ENCODE measurements around the gene DLGAP4. TPM values are rescaled to one million over a fixed set of nuclear protein-coding genes. Genes with fewer than 3 reads are reported as not detected.

DLGAP4 gene
- total RNA-seq, 1 experiment from 2014 or later = 40.3 TPM

DNA sequence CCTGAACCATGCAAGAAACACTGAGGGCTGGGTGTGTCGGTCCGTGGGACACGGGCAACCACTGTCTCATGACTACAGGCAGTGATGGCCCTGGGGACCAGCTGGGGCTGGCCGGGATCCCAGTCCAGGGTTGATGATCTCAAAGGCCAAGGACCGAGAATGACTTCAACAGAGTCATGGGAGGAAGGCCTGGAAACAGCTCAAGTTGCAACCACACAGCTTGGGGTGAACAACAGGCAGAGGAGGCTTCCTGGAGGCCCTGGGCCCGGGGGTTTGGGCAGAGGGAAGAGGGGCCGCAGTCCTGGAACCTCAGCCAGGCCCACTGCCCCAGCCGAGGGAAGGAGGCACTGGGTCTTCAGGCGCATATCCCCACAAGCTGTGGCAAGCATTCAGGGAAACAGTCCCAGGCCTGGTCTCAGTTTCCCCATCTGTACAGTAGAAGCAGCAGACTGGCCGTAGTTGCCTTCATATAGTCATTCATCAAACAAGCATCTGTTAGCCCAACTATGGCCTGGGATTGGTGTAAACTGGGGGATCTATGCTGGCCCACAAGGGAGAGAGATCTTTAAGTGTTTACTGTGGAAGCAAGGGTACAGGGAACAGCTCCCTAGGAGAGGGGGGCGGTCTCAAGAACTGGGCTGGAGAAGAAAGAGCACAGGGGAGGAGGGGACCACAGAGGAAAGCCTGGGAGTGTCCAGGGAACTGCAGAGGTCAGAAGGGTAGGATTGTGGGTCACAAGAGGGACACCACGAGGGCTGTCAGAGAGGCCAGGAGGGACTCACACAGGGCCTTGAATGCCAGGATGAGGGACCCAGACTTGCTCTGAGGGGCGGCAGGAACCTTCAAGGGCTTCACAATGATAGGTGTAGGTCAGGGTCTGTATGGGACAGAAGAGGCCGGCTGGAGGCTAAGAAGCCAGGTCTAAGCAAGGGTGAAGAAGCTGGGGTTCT lies 237.3 kb downstream of the DLGAP4 start:
- Histone ChIP-seq H3K79me2 (ENCODE audit: insufficient read depth, low read length) (peaks cover 7% of the 10 kb centered on the region; the same call in 1 of the 2 replicates), H3K4me3 (replicated peaks in 1 of 2; ENCODE audit: low read depth in 1 of 2, low read length in 2 of 2) (no peak overlapping the region), H3K4me2 (ENCODE audit: low read length) (no peak overlapping the region; the same call in 1 of the 2 replicates), H2AFZ (ENCODE audit: low read depth, low read length, poor library complexity, severe bottlenecking) (no peak overlapping the region), H4K20me1 (ENCODE audit: insufficient read depth) (no peaks in the 10 kb centered on the region), H3K36me3 (ENCODE audit: control insufficient read depth in 1 of 2, insufficient read depth in 2 of 2, low read length in 2 of 2) (peaks cover 0 to 5% of the 10 kb centered on the region in 2 experiments; a peak in 1 of 4 replicates), H3K27ac (ENCODE audit: low read depth, low read length) (peak overlapping the region; percentile 87; the same call in 1 of the 2 replicates), H3K9me2 (ENCODE audit: insufficient read depth) (no peaks in the 10 kb centered on the region), H3K4me1 (ENCODE audit: control insufficient read depth in 1 of 2, insufficient read depth in 2 of 2, low read length in 2 of 2) (peaks cover 2 to 24% of the 10 kb centered on the region in 2 experiments; a peak in 3 of 4 replicates), H3K9ac (ENCODE audit: low read length) (no peak overlapping the region), H3K9me3 (ENCODE audit: control insufficient read depth in 1 of 2, insufficient read depth in 1 of 2, low read depth in 1 of 2, low read length in 2 of 2) (no peaks in the 10 kb centered on the region), H3K27me3 (ENCODE audit: insufficient read depth, low read length) (no peaks in the 10 kb centered on the region)
- DNase-seq (ENCODE audit: low read depth, low spot score) = no peak
- intact Hi-C loops (cut with micrococcal nuclease) = no loop called here
- RAD21 ChIA-PET (ENCODE audit: low non-redundant PET in 1 of 2, low total read pairs in 2 of 2, uncharacterized antibody in 2 of 2, unreplicated experiment in 2 of 2) = no interaction called here
- POLR2A ChIA-PET = no interaction called here
- BruUV-seq (replicated peaks) = no TSS peak
- TF ChIP-seq, protein P1, sequence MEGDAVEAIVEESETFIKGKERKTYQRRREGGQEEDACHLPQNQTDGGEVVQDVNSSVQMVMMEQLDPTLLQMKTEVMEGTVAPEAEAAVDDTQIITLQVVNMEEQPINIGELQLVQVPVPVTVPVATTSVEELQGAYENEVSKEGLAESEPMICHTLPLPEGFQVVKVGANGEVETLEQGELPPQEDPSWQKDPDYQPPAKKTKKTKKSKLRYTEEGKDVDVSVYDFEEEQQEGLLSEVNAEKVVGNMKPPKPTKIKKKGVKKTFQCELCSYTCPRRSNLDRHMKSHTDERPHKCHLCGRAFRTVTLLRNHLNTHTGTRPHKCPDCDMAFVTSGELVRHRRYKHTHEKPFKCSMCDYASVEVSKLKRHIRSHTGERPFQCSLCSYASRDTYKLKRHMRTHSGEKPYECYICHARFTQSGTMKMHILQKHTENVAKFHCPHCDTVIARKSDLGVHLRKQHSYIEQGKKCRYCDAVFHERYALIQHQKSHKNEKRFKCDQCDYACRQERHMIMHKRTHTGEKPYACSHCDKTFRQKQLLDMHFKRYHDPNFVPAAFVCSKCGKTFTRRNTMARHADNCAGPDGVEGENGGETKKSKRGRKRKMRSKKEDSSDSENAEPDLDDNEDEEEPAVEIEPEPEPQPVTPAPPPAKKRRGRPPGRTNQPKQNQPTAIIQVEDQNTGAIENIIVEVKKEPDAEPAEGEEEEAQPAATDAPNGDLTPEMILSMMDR (IDR thresholded peaks at IDR 0.05 in 2 of 3, conservative IDR thresholded peaks at IDR 0.05 in 1 of 3; ENCODE audit: borderline replicate concordance in 1 of 3, insufficient read depth in 1 of 3, low read depth in 2 of 3, low read length in 2 of 3) = no peak
- TF ChIP-seq YY1 (IDR thresholded peaks at IDR 0.05; ENCODE audit: extremely low read depth, insufficient replicate concordance, low read depth, low read length) (no peak), TCF7L2 (IDR thresholded peaks at IDR 0.05; ENCODE audit: borderline replicate concordance, extremely low read depth, insufficient read depth, insufficient read length) (no peak), JUND (IDR thresholded peaks at IDR 0.05) (no peak), EZH2phosphoT487 (IDR thresholded peaks at IDR 0.05; ENCODE audit: borderline replicate concordance) (no peak), CEBPB (IDR thresholded peaks at IDR 0.05; ENCODE audit: low read depth) (no peak), EGR1 (IDR thresholded peaks at IDR 0.05; ENCODE audit: low read depth) (no peak), ZNF274 (IDR thresholded peaks at IDR 0.05; ENCODE audit: low read depth, low read length) (no peak), CBX3 (IDR thresholded peaks at IDR 0.05; ENCODE audit: low read depth) (no peak), ELF1 (IDR thresholded peaks at IDR 0.05; ENCODE audit: borderline replicate concordance, low read depth) (no peak), RAD21 (IDR thresholded peaks at IDR 0.05; ENCODE audit: low read depth) (no peak), ZFX (IDR thresholded peaks at IDR 0.05) (no peak), SP1 (IDR thresholded peaks at IDR 0.05; ENCODE audit: low read depth) (no peak), SRF (IDR thresholded peaks at IDR 0.05; ENCODE audit: low read depth) (no peak), POLR2A (IDR thresholded peaks at IDR 0.05; ENCODE audit: borderline replicate concordance, extremely low read depth, insufficient read depth, insufficient read length) (no peak), POLR2AphosphoS5 (IDR thresholded peaks at IDR 0.05; ENCODE audit: low read depth, low read length) (no peak), SIN3A (IDR thresholded peaks at IDR 0.05; ENCODE audit: low read depth) (no peak)
- TF ChIP-seq, protein P2, sequence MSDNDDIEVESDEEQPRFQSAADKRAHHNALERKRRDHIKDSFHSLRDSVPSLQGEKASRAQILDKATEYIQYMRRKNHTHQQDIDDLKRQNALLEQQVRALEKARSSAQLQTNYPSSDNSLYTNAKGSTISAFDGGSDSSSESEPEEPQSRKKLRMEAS (IDR thresholded peaks at IDR 0.05) = no peak
- TF ChIP-seq, protein P3, sequence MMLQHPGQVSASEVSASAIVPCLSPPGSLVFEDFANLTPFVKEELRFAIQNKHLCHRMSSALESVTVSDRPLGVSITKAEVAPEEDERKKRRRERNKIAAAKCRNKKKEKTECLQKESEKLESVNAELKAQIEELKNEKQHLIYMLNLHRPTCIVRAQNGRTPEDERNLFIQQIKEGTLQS (IDR thresholded peaks at IDR 0.05) = no peak
- no peak for ATAC-seq
- CTCF ChIA-PET = interaction anchor here (0.6 kb wide), 1 partner anchor 207 kb away, joined by 3 read pairs; no protein-coding TSS in a partner anchor
